ENCODE data around the gene MINPP1. TPM values are rescaled to one million over a fixed set of nuclear protein-coding genes. Genes with fewer than 3 reads are reported as not detected.

MINPP1 gene
- total RNA-seq, 1 experiment from 2014 or later, result 24.8 TPM

DNA sequence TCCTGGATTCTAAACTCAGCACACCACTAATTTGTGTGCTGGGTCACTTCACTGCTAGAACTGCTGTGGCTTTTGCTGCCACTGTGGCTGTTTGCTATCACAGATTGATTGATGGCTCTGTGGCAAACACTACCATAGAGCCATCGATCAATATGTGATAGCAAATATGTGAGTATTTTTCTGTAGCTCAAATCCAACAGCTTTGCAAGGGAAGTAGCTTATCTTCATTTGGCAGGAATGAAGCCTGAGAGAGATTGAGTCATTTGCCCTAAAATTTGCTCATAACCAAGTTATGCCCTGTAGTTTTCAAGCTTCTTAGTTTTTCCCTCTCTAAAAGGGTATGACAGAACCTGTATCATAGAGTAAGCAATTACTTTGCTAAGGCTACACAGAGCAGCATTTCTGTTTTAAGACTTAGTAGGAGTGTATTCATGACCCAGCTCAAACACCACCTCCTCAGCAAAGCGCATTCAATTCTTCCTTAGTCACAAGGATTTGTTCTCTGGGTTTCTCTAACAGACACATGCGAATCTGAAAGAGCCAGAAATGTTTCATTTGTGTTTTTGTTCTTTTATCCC, 43.1 kb downstream of the MINPP1 start:
- Mint-ChIP-seq H3K4me1 (ENCODE audit: low read depth, unreplicated experiment) (no peaks in the 10 kb centered on the region), H3K27me3 (ENCODE audit: insufficient read depth, unreplicated experiment) (no peaks in the 10 kb centered on the region), H3K9me3 (ENCODE audit: unreplicated experiment) (peaks cover 7% of the 10 kb centered on the region), H3K27ac (ENCODE audit: unreplicated experiment) (no peak overlapping the region), H3K4me3 (ENCODE audit: unreplicated experiment) (no peak overlapping the region), H3K36me3 (ENCODE audit: insufficient read depth, unreplicated experiment) (peaks cover 10% of the 10 kb centered on the region)
- intact Hi-C loops (cut with micrococcal nuclease; ENCODE audit: unreplicated experiment), result no loop called here
- no TSS peak for BruUV-seq (replicated peaks)
- no peaks in the 10 kb centered on the region; the same call in 1 of the 2 replicates for H3K4me1 ChIP-seq
- TF ChIP-seq, protein P1, sequence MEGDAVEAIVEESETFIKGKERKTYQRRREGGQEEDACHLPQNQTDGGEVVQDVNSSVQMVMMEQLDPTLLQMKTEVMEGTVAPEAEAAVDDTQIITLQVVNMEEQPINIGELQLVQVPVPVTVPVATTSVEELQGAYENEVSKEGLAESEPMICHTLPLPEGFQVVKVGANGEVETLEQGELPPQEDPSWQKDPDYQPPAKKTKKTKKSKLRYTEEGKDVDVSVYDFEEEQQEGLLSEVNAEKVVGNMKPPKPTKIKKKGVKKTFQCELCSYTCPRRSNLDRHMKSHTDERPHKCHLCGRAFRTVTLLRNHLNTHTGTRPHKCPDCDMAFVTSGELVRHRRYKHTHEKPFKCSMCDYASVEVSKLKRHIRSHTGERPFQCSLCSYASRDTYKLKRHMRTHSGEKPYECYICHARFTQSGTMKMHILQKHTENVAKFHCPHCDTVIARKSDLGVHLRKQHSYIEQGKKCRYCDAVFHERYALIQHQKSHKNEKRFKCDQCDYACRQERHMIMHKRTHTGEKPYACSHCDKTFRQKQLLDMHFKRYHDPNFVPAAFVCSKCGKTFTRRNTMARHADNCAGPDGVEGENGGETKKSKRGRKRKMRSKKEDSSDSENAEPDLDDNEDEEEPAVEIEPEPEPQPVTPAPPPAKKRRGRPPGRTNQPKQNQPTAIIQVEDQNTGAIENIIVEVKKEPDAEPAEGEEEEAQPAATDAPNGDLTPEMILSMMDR (IDR thresholded peaks at IDR 0.05; ENCODE audit: insufficient read depth in 1 of 2, low read depth in 1 of 2, low read length in 1 of 2, severe bottlenecking in 1 of 2, unreplicated experiment in 1 of 2), result no peak
- DNase-seq, result no peak
- CTCF ChIA-PET, result interaction anchor here (0.6 kb wide), 1 partner anchor 891 kb away, joined by 6 read pairs; no protein-coding TSS in a partner anchor
- POLR2A ChIA-PET, result no interaction called here
- H3K9me3 ChIP-seq, result peaks cover 5% of the 10 kb centered on the region; the same call in 1 of the 2 replicates
- no peaks in the 10 kb centered on the region for H3K27me3 ChIP-seq (replicated peaks; ENCODE audit: control insufficient read depth, insufficient read depth, low read length)
- H3K36me3 ChIP-seq (ENCODE audit: control insufficient read depth, insufficient read depth, low read length), result peaks cover 4% of the 10 kb centered on the region; the same call in 1 of the 2 replicates
- H3K4me3 ChIP-seq (ENCODE audit: low read depth, low read length), result no peak overlapping the region

DNA sequence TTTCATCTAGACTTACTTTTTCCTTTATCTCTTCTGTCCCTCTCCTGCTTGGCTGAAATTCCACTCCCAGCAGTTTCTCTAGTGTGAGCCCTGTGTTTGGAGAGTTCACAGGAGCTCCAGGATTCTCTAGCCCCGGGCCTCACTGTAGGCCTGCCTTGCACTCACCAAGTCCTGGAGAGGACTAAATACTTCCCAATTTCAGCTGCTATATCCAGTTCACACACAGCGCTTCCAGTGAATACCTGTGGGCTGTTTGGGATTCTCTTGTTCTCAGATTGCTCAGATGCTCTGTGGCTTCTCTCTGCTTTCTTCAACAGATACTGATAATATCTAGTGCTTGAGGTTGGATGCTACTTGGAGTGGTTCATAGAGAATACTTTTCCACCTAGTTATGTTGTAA, 46.0 kb downstream of the MINPP1 start:
- Mint-ChIP-seq H3K36me3 (ENCODE audit: insufficient read depth, unreplicated experiment) (peaks cover 5% of the 10 kb centered on the region), H3K9me3 (ENCODE audit: unreplicated experiment) (no peaks in the 10 kb centered on the region), H3K27ac (ENCODE audit: unreplicated experiment) (no peak overlapping the region), H3K27me3 (ENCODE audit: insufficient read depth, unreplicated experiment) (no peaks in the 10 kb centered on the region), H3K4me1 (ENCODE audit: low read depth, unreplicated experiment) (no peaks in the 10 kb centered on the region), H3K4me3 (ENCODE audit: unreplicated experiment) (no peak overlapping the region)
- no peaks in the 10 kb centered on the region for H3K4me1 ChIP-seq
- no peaks in the 10 kb centered on the region for H3K9me3 ChIP-seq
- DNase-seq, result no peak
- TF ChIP-seq, protein P1 (IDR thresholded peaks at IDR 0.05; ENCODE audit: insufficient read depth in 1 of 2, low read depth in 1 of 2, low read length in 1 of 2, severe bottlenecking in 1 of 2, unreplicated experiment in 1 of 2), result no peak
- intact Hi-C loops (cut with micrococcal nuclease; ENCODE audit: unreplicated experiment), result no loop called here
- ChIA-PET CTCF (no interaction called here), POLR2A (no interaction called here)
- peaks cover 1% of the 10 kb centered on the region; the same call in 1 of the 2 replicates for H3K36me3 ChIP-seq (ENCODE audit: control insufficient read depth, insufficient read depth, low read length)
- BruUV-seq (replicated peaks), result no TSS peak
- no peak overlapping the region for H3K4me3 ChIP-seq (ENCODE audit: low read depth, low read length)
- no peaks in the 10 kb centered on the region for H3K27me3 ChIP-seq (replicated peaks; ENCODE audit: control insufficient read depth, insufficient read depth, low read length)

DNA sequence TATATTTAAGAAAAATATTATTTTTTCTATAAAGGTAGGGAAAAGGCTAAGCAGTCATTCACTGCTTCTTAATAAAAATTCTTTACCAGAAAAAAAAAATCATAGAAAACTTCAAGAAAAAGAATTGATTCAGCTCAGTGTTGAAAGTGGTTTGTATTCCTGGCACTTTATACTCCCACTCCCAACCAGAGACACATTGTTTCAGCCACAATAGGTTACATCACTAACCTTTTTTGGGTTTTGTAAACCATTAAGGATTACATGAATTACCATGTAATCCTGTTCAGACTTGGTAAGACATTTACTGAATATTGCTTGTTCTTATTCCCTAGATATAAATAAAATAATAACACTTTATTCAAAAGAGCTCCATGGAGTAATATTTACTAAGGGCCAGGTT, 46.6 kb downstream of the MINPP1 start:
- Histone ChIP-seq H3K4me3 (ENCODE audit: low read depth, low read length) (no peak overlapping the region), H3K9me3 (no peaks in the 10 kb centered on the region), H3K27me3 (replicated peaks; ENCODE audit: control insufficient read depth, insufficient read depth, low read length) (no peaks in the 10 kb centered on the region), H3K36me3 (ENCODE audit: control insufficient read depth, insufficient read depth, low read length) (no peaks in the 10 kb centered on the region), H3K4me1 (no peaks in the 10 kb centered on the region)
- BruUV-seq (replicated peaks), result no TSS peak
- no peaks in the 10 kb centered on the region for H3K9me3 Mint-ChIP-seq (ENCODE audit: unreplicated experiment)
- H3K4me3 Mint-ChIP-seq (ENCODE audit: unreplicated experiment), result no peak overlapping the region
- TF ChIP-seq, protein P1 (IDR thresholded peaks at IDR 0.05; ENCODE audit: insufficient read depth in 1 of 2, low read depth in 1 of 2, low read length in 1 of 2, severe bottlenecking in 1 of 2, unreplicated experiment in 1 of 2), result no peak
- CTCF ChIA-PET, result no interaction called here
- DNase-seq, result no peak
- POLR2A ChIA-PET, result no interaction called here
- no peaks in the 10 kb centered on the region for H3K4me1 Mint-ChIP-seq (ENCODE audit: low read depth, unreplicated experiment)
- H3K36me3 Mint-ChIP-seq (ENCODE audit: insufficient read depth, unreplicated experiment), result peaks cover 5% of the 10 kb centered on the region
- no peaks in the 10 kb centered on the region for H3K27me3 Mint-ChIP-seq (ENCODE audit: insufficient read depth, unreplicated experiment)
- intact Hi-C loops (cut with micrococcal nuclease; ENCODE audit: unreplicated experiment), result no loop called here
- no peak overlapping the region for H3K27ac Mint-ChIP-seq (ENCODE audit: unreplicated experiment)

Data from Caco-2 (cell line).